ENCODE data around the gene PHF2.
"Not testable (repeated sequence)": the region's sequence is repeated elsewhere in the genome, so short reads cannot be mapped to it uniquely, and the experiment has no call there.

The PHF2 gene

GRCh38 chr9:93667627-93668026 is 91.2 kb downstream of the PHF2 start:
- DNase-seq (ENCODE audit: low read depth), result no peak
- TF ChIP-seq CTCF (conservative IDR thresholded peaks at IDR 0.05; ENCODE audit: low read length), result no peak
- H3K4me3 ChIP-seq (ENCODE audit: low read length), result no peak overlapping the region

GRCh38 chr9:93668261-93668871 is 92.0 kb downstream of the PHF2 start:
- TF ChIP-seq CTCF (conservative IDR thresholded peaks at IDR 0.05; ENCODE audit: low read length), result no peak
- no peak for DNase-seq (ENCODE audit: low read depth)
- H3K4me3 ChIP-seq (ENCODE audit: low read length), result no peak overlapping the region

- no peak for TF ChIP-seq CTCF (conservative IDR thresholded peaks at IDR 0.05; ENCODE audit: low read length)
- no peak for DNase-seq (ENCODE audit: low read depth)
- H3K4me3 ChIP-seq (ENCODE audit: low read length), result no peak overlapping the region
These were observed 93.0 kb downstream of the PHF2 start for GRCh38 chr9:93669116-93669957.

GRCh38 chr9:93669958-93670207 is 93.5 kb downstream of the PHF2 start:
- no peak overlapping the region for H3K4me3 ChIP-seq (ENCODE audit: low read length)
- no peak for DNase-seq (ENCODE audit: low read depth)
- no peak for TF ChIP-seq CTCF (conservative IDR thresholded peaks at IDR 0.05; ENCODE audit: low read length)

- no peak overlapping the region for H3K4me3 ChIP-seq (ENCODE audit: low read length)
- DNase-seq (ENCODE audit: low read depth), result peak; percentile 46
- no peak for TF ChIP-seq CTCF (conservative IDR thresholded peaks at IDR 0.05; ENCODE audit: low read length)
These were observed 94.0 kb downstream of the PHF2 start for GRCh38 chr9:93670208-93671019.

- TF ChIP-seq CTCF (conservative IDR thresholded peaks at IDR 0.05; ENCODE audit: low read length), result no peak
- no peak overlapping the region for H3K4me3 ChIP-seq (ENCODE audit: low read length)
- DNase-seq (ENCODE audit: low read depth), result no peak
These were observed 94.6 kb downstream of the PHF2 start for GRCh38 chr9:93671020-93671338.

GRCh38 chr9:93672330-93673020 is 96.1 kb downstream of the PHF2 start:
- peak; percentile 6 for DNase-seq (ENCODE audit: low read depth)
- not testable (repeated sequence) for H3K4me3 ChIP-seq (ENCODE audit: low read length)
